ENCODE measurements around the gene GRIK3.

GRCh38 chr1:36764798-36765197, 269.5 kb downstream of the GRIK3 start:
- TF ChIP-seq EZH2 (IDR thresholded peaks at IDR 0.05; ENCODE audit: borderline replicate concordance) (no peak), CTCF (IDR thresholded peaks at IDR 0.05; ENCODE audit: poor library complexity) (no peak), EZH2phosphoT487 (IDR thresholded peaks at IDR 0.05; ENCODE audit: low read depth, severe bottlenecking, unreplicated experiment) (no peak)
